K562 (cell line): Measurements from ENCODE around the gene NR2E1. TPM values are rescaled to one million over a fixed set of nuclear protein-coding genes. Genes with fewer than 3 reads are reported as not detected.

Experiments used
- ATAC-seq: fragments of 200-7000 bp; cut with Tn5 transposase; 3 replicates; pipeline ENCODE4 v1.9.1; 2020; ENCODE audit warnings: moderate library complexity
- BruUV-seq: library from RNA; stranded (reverse); fragments of 400-500 nt; replicated peaks from 2 replicates; lab custom pipeline; 2021; lab: Mats Ljungman, UMichigan
- CTCF ChIA-PET: fragments of 300-600 bp; formaldehyde crosslinking; extraction: SDS; loops from one replicate; lab custom pipeline; 2021; ENCODE audit warnings: low intra/inter-chr PET ratio; lab: Yijun Ruan, JAX
- POLR2A ChIA-PET: fragments of 300-600, 350-650 bp; sonication (Branson Sonifier 250); formaldehyde crosslinking; extraction: SDS; loops from one replicate; lab custom pipeline; 2021; ENCODE audit warnings: antibody characterized with exemption, inconsistent platforms; lab: Yijun Ruan, JAX
- DNase-seq, 4 experiments: peaks; one replicate each; pipeline versions ENCODE4 v3.0.0 to v3.0.0-alpha.2; 2011 to 2018; ENCODE audit warnings: low spot score in 3 of 4, mixed read lengths in 3 of 4; ENCODE audit errors: extremely low read depth in 1 of 4
- FAIRE-seq: peaks from 2 replicates; lab custom pipeline; 2011; peaks lifted over from hg19 to GRCh38; lab: Jason Lieb, UNC
- H2AFZ ChIP-seq: 2 replicates; pipeline ENCODE4 v1.6.0; 2011; ENCODE audit warnings: low read depth, low read length, control low read depth, inconsistent platforms
- H3K27ac ChIP-seq: fragments of 200-600 bp; 3 replicates; pipeline ENCODE4 v1.8.0; 2011; ENCODE audit warnings: low read depth, mild to moderate bottlenecking, control low read depth, inconsistent platforms, low read length, moderate library complexity, mixed read lengths; ENCODE audit errors: extremely low read depth
- H3K27me3 ChIP-seq, 2 experiments: fragments of 300-600 bp in 1 of 2; 2 replicates in 1 of 2; 3 replicates in 1 of 2; pipeline versions ENCODE4 v1.6.0 to v1.8.0; 2011; ENCODE audit warnings: inconsistent platforms in 2 of 2, low read length in 2 of 2, mild to moderate bottlenecking in 1 of 2, mixed read lengths in 1 of 2, moderate library complexity in 1 of 2; ENCODE audit not compliant: control insufficient read depth in 2 of 2, insufficient read depth in 2 of 2
- H3K36me3 ChIP-seq: fragments of 300-600 bp; 3 replicates; pipeline ENCODE4 v1.8.0; 2011; ENCODE audit warnings: mild to moderate bottlenecking, low read length, inconsistent platforms; ENCODE audit not compliant: control insufficient read depth, insufficient read depth
- H3K4me1 ChIP-seq, 2 experiments: fragments of 200-600 bp in 1 of 2; replicated peaks in 1 of 2; 2 replicates in 1 of 2; 3 replicates in 1 of 2; pipeline versions ENCODE4 v1.5.1 to v1.8.0; 2011; ENCODE audit warnings: inconsistent platforms in 2 of 2, low read length in 2 of 2, mild to moderate bottlenecking in 1 of 2, mixed read lengths in 1 of 2, moderate library complexity in 1 of 2; ENCODE audit not compliant: control insufficient read depth in 2 of 2, insufficient read depth in 2 of 2
- H3K4me2 ChIP-seq: 2 replicates; pipeline ENCODE4 v1.6.1; 2011; ENCODE audit warnings: low read length, control low read depth, inconsistent platforms, mixed read lengths; ENCODE audit not compliant: insufficient read depth
- H3K4me3 ChIP-seq: fragments of 200-600 bp; sonication (generic), shearing (Covaris generic); 2 replicates; pipeline ENCODE4 v1.5.1; 2016; ENCODE audit warnings: control low read depth, inconsistent platforms
- H3K79me2 ChIP-seq: fragments of 200-600 bp; 3 replicates; pipeline ENCODE4 v1.8.0; 2011; ENCODE audit warnings: low read length, inconsistent platforms; ENCODE audit not compliant: control insufficient read depth, insufficient read depth
- H3K9ac ChIP-seq, 2 experiments: 2 replicates each; pipeline versions ENCODE4 v1.6.0 to v1.6.1; 2011; ENCODE audit warnings: low read depth in 2 of 2, low read length in 2 of 2, control low read depth in 1 of 2, inconsistent platforms in 1 of 2, mild to moderate bottlenecking in 1 of 2, mixed read lengths in 1 of 2; ENCODE audit not compliant: insufficient read depth in 1 of 2
- H3K9me1 ChIP-seq: one replicate; pipeline ENCODE4 v1.6.0; 2011; ENCODE audit warnings: inconsistent platforms, mild to moderate bottlenecking, low read length, moderate library complexity; ENCODE audit not compliant: control insufficient read depth, insufficient read depth
- H3K9me3 ChIP-seq: replicated peaks from 2 replicates; pipeline ENCODE4 v1.5.1; 2011; ENCODE audit warnings: low read depth, low read length, inconsistent platforms; ENCODE audit not compliant: control insufficient read depth, insufficient read depth
- H4K20me1 ChIP-seq: replicated peaks from 2 replicates; pipeline ENCODE4 v1.6.1; 2011; ENCODE audit warnings: low read length, inconsistent platforms, mixed read lengths; ENCODE audit not compliant: control insufficient read depth, insufficient read depth
- ATF4 ChIP-seq: fragments of 450-650 bp; formaldehyde crosslinking; IDR thresholded peaks from 2 replicates; pipeline ENCODE4 v1.4.0; 2022; ENCODE audit warnings: mild to moderate bottlenecking, moderate library complexity
- CAMTA2 ChIP-seq: fragments of 250-450 bp; sonication (Bioruptor Pico); conservative IDR thresholded peaks from 2 replicates; pipeline ENCODE4 v1.5.1; 2022
- CLOCK ChIP-seq: fragments of 250-450 bp; sonication (Bioruptor Pico); IDR thresholded peaks from 2 replicates; pipeline ENCODE4 v1.4.0; 2020; ENCODE audit warnings: mild to moderate bottlenecking, moderate library complexity, borderline replicate concordance
- CREB3L1 ChIP-seq: fragments of 450-650 bp; IDR thresholded peaks from 2 replicates; pipeline ENCODE4 v1.6.1; 2014; ENCODE audit warnings: low read depth, mild to moderate bottlenecking, moderate library complexity, borderline replicate concordance
- SMARCA5 ChIP-seq: fragments of 450-650 bp; IDR thresholded peaks from 2 replicates; pipeline ENCODE4 v1.6.1; 2016
- THRA ChIP-seq: fragments of 450-650 bp; IDR thresholded peaks from 2 replicates; pipeline ENCODE4 v1.6.1; 2017; ENCODE audit warnings: mild to moderate bottlenecking, moderate library complexity
- ZNF512 ChIP-seq: IDR thresholded peaks from 2 replicates; pipeline ENCODE4 v1.6.1; 2016; ENCODE audit warnings: missing genetic modification characterization, missing compliant biosample characterization
- ZNF740 ChIP-seq, 3 experiments: fragments of 200-800 bp in 1 of 3; sonication (Bioruptor generic) in 1 of 3; sonication (generic) in 1 of 3; formaldehyde crosslinking in 1 of 3; IDR thresholded peaks; 2 replicates each; pipeline versions ENCODE4 v1.6.1 to v1.8.0; 2016 to 2022; ENCODE audit warnings: mild to moderate bottlenecking in 2 of 3, missing compliant biosample characterization in 2 of 3, missing genetic modification characterization in 2 of 3, missing genetic modification reagents in 1 of 3
- WGBS: fragments of 100-300 bp; shearing (Covaris generic); methylation state at CpG from one replicate; pipeline ENCODE4 v1.1.6; 2016; ENCODE audit warnings: low coverage, mixed read lengths; ENCODE audit not compliant: insufficient coverage; ENCODE audit errors: missing lambda C conversion rate; 5-methylcytosine and 5-hydroxymethylcytosine counted together
- in situ Hi-C: fragments of 300-500 bp; cut with MboI; formaldehyde crosslinking; loops from 4 replicates; pipeline ENCODE4 v1.15.0; 2018; ENCODE audit warnings: inconsistent platforms, mixed read lengths
- intact Hi-C: fragments of 100-400 bp; cut with micrococcal nuclease; formaldehyde crosslinking; loops from 2 replicates; pipeline ENCODE4 v1.14.2; 2022
- polyA plus RNA-seq, 8 experiments: library from polyadenylated mRNA; depleted of rRNA in 4 of 8; stranded (reverse) in 5 of 8; unstranded in 3 of 8; fragments of >200 nt; fragmentation: Nextera tagmentation in 2 of 8; fragmentation: Illumina TruSeq in 1 of 8; extraction: Ambion mirVana in 2 of 8; extraction: Trizol in 1 of 8; gene quantifications; 2 replicates each; pipeline versions ENCODE4 v1.2.1 to v1.2.3, GENCODE V29; 2011 to 2014; ENCODE audit warnings: inconsistent platforms in 1 of 8, missing spikeins in 1 of 8
- total RNA-seq, 7 experiments: library from RNA; depleted of rRNA in 6 of 7; stranded (reverse); fragments of >200 nt in 6 of 7; fragmentation: Illumina TruSeq in 2 of 7; extraction: Trizol in 2 of 7; gene quantifications; 2 replicates each; pipeline versions ENCODE4 v1.2.1 to v1.2.3, GENCODE V29; 2011 to 2021; ENCODE audit warnings: low replicate concordance in 1 of 7

NR2E1 gene
- total and polyA plus RNA-seq, 9 of the 15 experiments (the other 6 are each of a cell fraction or from before 2014, with no cell fraction given): not detected

GRCh38 chr6:108193835-108194234, 28.0 kb downstream of the NR2E1 start:
- H3K27ac ChIP-seq: no peak overlapping the region
- H3K4me1 ChIP-seq: peaks cover 2 to 4% of the 10 kb centered on the region in 2 experiments; a peak in 3 of 5 replicates
- POLR2A ChIA-PET: interaction anchor here (0.6 to 1.1 kb wide), 2 partner anchors 23 to 28 kb away, joined by 3 to 4 read pairs; partner anchors contain the start of gene NR2E1
- intact Hi-C loops: no loop called here
- 0 out of 2 replicates have a peak, but pooled peaks cover 3% of the 10 kb centered on the region for H4K20me1 ChIP-seq
- no peak for TF ChIP-seq CLOCK (CRISPR knock-in tag)
- no peak for TF ChIP-seq CREB3L1
- peak; percentile 57 for TF ChIP-seq ZNF512 (tag)
- no peak for TF ChIP-seq ATF4 (CRISPR knock-in tag)
- TF ChIP-seq ZNF740 (CRISPR knock-in tag; IDR thresholded peaks at IDR 0.05): no peak
- no peak for TF ChIP-seq ZNF740 (tag; IDR thresholded peaks at IDR 0.05)
- no peak for TF ChIP-seq THRA
- no peak for TF ChIP-seq SMARCA5
- TF ChIP-seq CAMTA2 (CRISPR knock-in tag): no peak
- WGBS: 0% methylated on average over 1 of the region's 1 CpG
- no peaks in the 10 kb centered on the region for H3K79me2 ChIP-seq
- in situ Hi-C loops: no loop called here
- H3K4me3 ChIP-seq: no peak overlapping the region
- no peak overlapping the region for H3K9ac ChIP-seq
- H3K9me3 ChIP-seq: no peaks in the 10 kb centered on the region
- DNase-seq: no peak
- ATAC-seq: no peak
- CTCF ChIA-PET: no interaction called here
- H3K27me3 ChIP-seq: peaks cover 17 to 24% of the 10 kb centered on the region in 2 experiments
- H2AFZ ChIP-seq: no peak overlapping the region
- H3K9me1 ChIP-seq: no peaks in the 10 kb centered on the region
- no TSS peak for BruUV-seq
- H3K4me2 ChIP-seq: no peak overlapping the region
- no peak for FAIRE-seq
- no peaks in the 10 kb centered on the region for H3K36me3 ChIP-seq
